GM12878 (cell line): ENCODE data around the gene PLA2G4A. TPM values are rescaled to one million over a fixed set of nuclear protein-coding genes. Genes with fewer than 3 reads are reported as not detected.

Source experiments
- ATAC-seq: fragments of 200-7000 bp; cut with Tn5 transposase; 3 replicates; pipeline ENCODE4 v1.9.1; 2020; ENCODE audit warnings: mild to moderate bottlenecking, moderate library complexity
- BruUV-seq: library from RNA; stranded (reverse); fragments of 400-500 nt; replicated peaks from 2 replicates; lab custom pipeline; 2021; lab: Mats Ljungman, UMichigan
- CTCF ChIA-PET: fragments of 300-600 bp; sonication (Branson Sonifier 250); formaldehyde crosslinking; extraction: SDS; loops from one replicate; lab custom pipeline; 2021; ENCODE audit warnings: inconsistent platforms; lab: Yijun Ruan, JAX
- POLR2A ChIA-PET: fragments of 350-600 bp; formaldehyde crosslinking; extraction: SDS; loops from one replicate; lab custom pipeline; 2021; ENCODE audit warnings: inconsistent platforms; lab: Charles Lee
- RAD21 ChIA-PET: fragments of 300-600 bp; sonication (Branson Sonifier 250); formaldehyde crosslinking; loops from one replicate; lab custom pipeline; 2023; ENCODE audit warnings: antibody characterized with exemption; ENCODE audit not compliant: unreplicated experiment; lab: Charles Lee
- SMC1A ChIA-PET: fragments of 300-600 bp; sonication (Branson Sonifier 250); formaldehyde crosslinking; loops from one replicate; lab custom pipeline; 2023; ENCODE audit not compliant: unreplicated experiment, uncharacterized antibody; lab: Charles Lee
- DNase-seq: peaks from one replicate; pipeline ENCODE4 v3.0.0-alpha.2; 2011; ENCODE audit warnings: low read depth, low spot score
- FAIRE-seq: peaks from 3 replicates; lab custom pipeline; 2011; peaks lifted over from hg19 to GRCh38; lab: Jason Lieb, UNC
- H2AFZ ChIP-seq: 2 replicates; pipeline ENCODE4 v1.6.0; 2011; ENCODE audit warnings: low read depth, low read length, control low read depth; ENCODE audit not compliant: control insufficient read depth
- H3K27ac ChIP-seq: 2 replicates; pipeline ENCODE4 v1.5.1; 2011; ENCODE audit warnings: control low read depth; ENCODE audit not compliant: control insufficient read depth, insufficient read depth
- H3K27me3 ChIP-seq, 2 experiments: replicated peaks in 1 of 2; 2 replicates each; pipeline versions ENCODE4 v1.6.0 to v1.6.1; 2011; ENCODE audit warnings: low read length in 1 of 2; ENCODE audit not compliant: control insufficient read depth in 2 of 2, insufficient read depth in 2 of 2
- H3K36me3 ChIP-seq, 2 experiments: 2 replicates each; pipeline ENCODE4 v1.5.1; 2011; ENCODE audit warnings: low read length in 1 of 2; ENCODE audit not compliant: control insufficient read depth in 2 of 2, insufficient read depth in 2 of 2
- H3K4me1 ChIP-seq: 2 replicates; pipeline ENCODE4 v1.6.1; 2011; ENCODE audit warnings: mild to moderate bottlenecking, low read length, moderate library complexity, mixed read lengths; ENCODE audit not compliant: control insufficient read depth, insufficient read depth
- H3K4me2 ChIP-seq: 2 replicates; pipeline ENCODE4 v1.6.0; 2011; ENCODE audit warnings: control low read depth; ENCODE audit not compliant: control insufficient read depth, insufficient read depth
- H3K4me3 ChIP-seq: fragments of 200-600 bp; sonication (generic); 2 replicates; pipeline ENCODE4 v1.5.1; 2016
- H3K79me2 ChIP-seq: 2 replicates; pipeline ENCODE4 v1.6.0; 2011; ENCODE audit warnings: low read length; ENCODE audit not compliant: control insufficient read depth, insufficient read depth
- H3K9ac ChIP-seq: 2 replicates; pipeline ENCODE4 v1.8.0; 2011; ENCODE audit warnings: low read length, control low read depth, mixed read lengths; ENCODE audit not compliant: control insufficient read depth, insufficient read depth
- H3K9me3 ChIP-seq: replicated peaks from 3 replicates; pipeline ENCODE4 v1.5.1; 2011; ENCODE audit warnings: mild to moderate bottlenecking, low read length; ENCODE audit not compliant: control insufficient read depth, insufficient read depth
- H4K20me1 ChIP-seq: 2 replicates; pipeline ENCODE4 v1.6.0; 2011; ENCODE audit not compliant: control insufficient read depth, insufficient read depth
- BCL11A ChIP-seq: IDR thresholded peaks from 2 replicates; pipeline ENCODE4 v1.6.1; 2011; ENCODE audit warnings: low read depth, low read length
- CEBPB ChIP-seq, 2 experiments: fragments of 150-350 bp in 1 of 2; IDR thresholded peaks; 2 replicates each; pipeline ENCODE4 v1.6.1; 2012 to 2014; ENCODE audit warnings: low read depth in 2 of 2, low read length in 2 of 2, borderline replicate concordance in 1 of 2, inconsistent platforms in 1 of 2
- ESRRA ChIP-seq: IDR thresholded peaks from 2 replicates; pipeline ENCODE4 v1.6.1; 2012; ENCODE audit warnings: mild to moderate bottlenecking, low read length, improper control_type of control experiment
- FOS ChIP-seq: IDR thresholded peaks from 3 replicates; pipeline ENCODE4 v1.6.1; 2011; ENCODE audit warnings: borderline replicate concordance; ENCODE audit not compliant: insufficient read length; ENCODE audit errors: extremely low read depth
- IKZF2 ChIP-seq, 2 experiments: fragments of 450-650 bp; IDR thresholded peaks; 2 replicates each; pipeline ENCODE4 v1.6.1; 2017; ENCODE audit warnings: mild to moderate bottlenecking in 2 of 2, moderate library complexity in 2 of 2
- NFYA ChIP-seq: IDR thresholded peaks from 2 replicates; pipeline ENCODE4 v1.6.1; 2011; ENCODE audit warnings: low read depth, mild to moderate bottlenecking, low read length, improper control_type of control experiment, borderline replicate concordance
- SMC3 ChIP-seq: IDR thresholded peaks from 2 replicates; pipeline ENCODE4 v1.6.1; 2011; ENCODE audit warnings: low read length, improper control_type of control experiment, borderline replicate concordance
- STAT1 ChIP-seq: fragments of 450-650 bp; conservative IDR thresholded peaks from 2 replicates; pipeline ENCODE4 v1.6.1; 2014; ENCODE audit warnings: antibody characterized with exemption, mild to moderate bottlenecking
- ZNF622 ChIP-seq: fragments of 450-650 bp; IDR thresholded peaks from 2 replicates; pipeline ENCODE4 v1.6.1; 2017; ENCODE audit warnings: mild to moderate bottlenecking, inconsistent platforms
- ZZZ3 ChIP-seq: IDR thresholded peaks from 2 replicates; pipeline ENCODE4 v1.6.1; 2011; ENCODE audit warnings: low read depth; ENCODE audit not compliant: control insufficient read depth, insufficient read length
- WGBS: methylation state at CpG from one replicate; pipeline ENCODE4 v1.1.6; 2016; ENCODE audit warnings: low lambda C conversion rate; ENCODE audit not compliant: insufficient replicate concordance, insufficient coverage; ENCODE audit errors: missing lambda C conversion rate; 5-methylcytosine and 5-hydroxymethylcytosine counted together
- in situ Hi-C: fragments of 300-500 bp; cut with MboI; formaldehyde crosslinking; loops from 9 replicates; pipeline ENCODE4 v1.14.3; 2018; ENCODE audit warnings: mixed read lengths
- intact Hi-C: fragments of 100-400 bp; cut with micrococcal nuclease; formaldehyde crosslinking; loops from one replicate; pipeline ENCODE4 v1.14.2; 2022; ENCODE audit not compliant: unreplicated experiment
- polyA plus RNA-seq, 11 experiments: library from polyadenylated mRNA; depleted of rRNA in 4 of 11; unstranded in 6 of 11; stranded (reverse) in 5 of 11; fragments of >200 nt; fragmentation: Nextera tagmentation in 4 of 11; fragmentation: Illumina TruSeq in 1 of 11; extraction: Ambion mirVana in 4 of 11; extraction: Trizol in 1 of 11; gene quantifications; 1 replicate in 1 of 11; 2 replicates in 10 of 11; pipeline versions ENCODE4 v1.2.1 to v1.2.3, GENCODE V29; 2011 to 2016; ENCODE audit warnings: inconsistent platforms in 2 of 11, missing spikeins in 2 of 11, low read depth in 1 of 11
- total RNA-seq, 4 experiments: library from RNA; depleted of rRNA in 3 of 4; stranded (reverse); fragments of >200 nt in 3 of 4; fragmentation: Illumina TruSeq in 1 of 4; extraction: Trizol in 1 of 4; gene quantifications; 2 replicates each; pipeline versions ENCODE4 v1.2.1 to v1.2.3, GENCODE V29; 2013 to 2021
- TF ChIP-seq, protein P1 (sequence below): fragments of 450-650 bp; IDR thresholded peaks from 2 replicates; pipeline ENCODE4 v1.6.1; 2014; ENCODE audit warnings: mild to moderate bottlenecking

PLA2G4A gene
- total and polyA plus RNA-seq, 10 of the 15 experiments (the other 5 are each of a cell fraction or from before 2014, with no cell fraction given), result 0.70 to 3.3 (median 1.5) TPM; not detected in 1

DNA sequence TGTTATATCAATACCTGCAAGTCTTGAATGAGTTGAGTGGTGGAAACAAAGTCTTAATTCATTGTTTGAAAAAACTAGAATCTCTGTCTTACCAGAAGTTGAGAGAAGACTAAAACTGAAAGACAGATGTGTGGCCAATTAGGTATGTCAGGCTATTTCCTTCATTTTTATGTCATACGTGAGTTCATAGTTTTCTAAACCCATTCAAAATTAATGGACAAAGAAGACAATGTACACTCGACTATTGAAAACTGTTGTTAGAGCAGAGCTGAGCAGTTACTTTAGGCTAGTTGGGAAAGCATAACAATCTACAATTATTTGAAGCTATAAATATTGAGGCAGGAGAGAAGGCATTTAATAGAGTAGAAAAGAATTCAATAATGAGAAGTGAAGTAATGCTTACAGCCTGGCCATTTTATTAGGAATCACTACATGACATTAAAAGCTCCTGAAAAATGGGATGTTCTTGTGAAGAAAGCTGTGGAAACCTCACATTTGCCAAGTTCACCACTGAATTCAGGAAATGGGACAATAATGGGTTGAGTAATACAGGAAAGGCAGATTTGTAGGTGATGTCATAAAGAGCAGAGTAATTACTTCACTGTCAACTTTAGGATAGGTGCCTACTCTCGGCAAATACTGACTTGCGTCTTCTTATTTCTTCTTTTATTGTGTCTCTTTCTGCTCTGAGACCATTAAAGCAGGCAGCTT is 204.4 kb downstream of the PLA2G4A start:
- POLR2A ChIA-PET, result no interaction called here
- FAIRE-seq, result no peak
- BruUV-seq, result no TSS peak
- H2AFZ ChIP-seq, result no peak overlapping the region
- H3K79me2 ChIP-seq, result no peaks in the 10 kb centered on the region
- WGBS, result 42% methylated on average over 4 of the region's 4 CpGs
- no peaks in the 10 kb centered on the region; the same call in 2 of the 3 replicates for H3K9me3 ChIP-seq
- no peak overlapping the region for H3K4me3 ChIP-seq
- RAD21 ChIA-PET, result no interaction called here
- H3K9ac ChIP-seq, result no peak overlapping the region
- SMC1A ChIA-PET, result interaction anchor here (1.0 kb wide), 2 partner anchors 15 to 415 kb away, joined by 3 read pairs; no protein-coding TSS in a partner anchor
- no peaks in the 10 kb centered on the region for H4K20me1 ChIP-seq
- H3K36me3 ChIP-seq, result no peaks in the 10 kb centered on the region
- CTCF ChIA-PET, result no interaction called here
- peak; percentile 14; the same call in 1 of the 3 replicates for ATAC-seq
- no peaks in the 10 kb centered on the region for H3K27me3 ChIP-seq
- DNase-seq, result no peak
- intact Hi-C loops (no loop called here), in situ Hi-C loops (no loop called here)
- H3K27ac ChIP-seq, result no peak overlapping the region
- TF ChIP-seq IKZF2 (IDR thresholded peaks at IDR 0.05) (no peak), STAT1 (no peak), CEBPB (IDR thresholded peaks at IDR 0.05; ENCODE audit: borderline replicate concordance in 1 of 2, low read depth in 2 of 2, low read length in 2 of 2) (no peak), SMC3 (no peak), BCL11A (no peak), ESRRA (no peak), NFYA (no peak), ZNF622 (no peak), FOS (no peak), ZZZ3 (no peak)
- TF ChIP-seq, protein P1, sequence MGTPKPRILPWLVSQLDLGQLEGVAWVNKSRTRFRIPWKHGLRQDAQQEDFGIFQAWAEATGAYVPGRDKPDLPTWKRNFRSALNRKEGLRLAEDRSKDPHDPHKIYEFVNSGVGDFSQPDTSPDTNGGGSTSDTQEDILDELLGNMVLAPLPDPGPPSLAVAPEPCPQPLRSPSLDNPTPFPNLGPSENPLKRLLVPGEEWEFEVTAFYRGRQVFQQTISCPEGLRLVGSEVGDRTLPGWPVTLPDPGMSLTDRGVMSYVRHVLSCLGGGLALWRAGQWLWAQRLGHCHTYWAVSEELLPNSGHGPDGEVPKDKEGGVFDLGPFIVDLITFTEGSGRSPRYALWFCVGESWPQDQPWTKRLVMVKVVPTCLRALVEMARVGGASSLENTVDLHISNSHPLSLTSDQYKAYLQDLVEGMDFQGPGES, result no peak
- H3K4me1 ChIP-seq, result no peaks in the 10 kb centered on the region
- no peak overlapping the region for H3K4me2 ChIP-seq
